AG04449 (cell line): ENCODE data around the gene DIS3L2.

Source experiments
- CTCF ChIA-PET: fragments of 350-600 bp; formaldehyde crosslinking; extraction: SDS; loops from one replicate; lab custom pipeline; 2021; ENCODE audit warnings: antibody characterized with exemption; lab: Yijun Ruan, JAX
- POLR2A ChIA-PET: fragments of 400-600, 350-600 bp; formaldehyde crosslinking; extraction: SDS; loops from one replicate; lab custom pipeline; 2020; ENCODE audit warnings: antibody characterized with exemption, inconsistent platforms; lab: Yijun Ruan, JAX
- DNase-seq: peaks from one replicate; pipeline ENCODE4 v3.0.0-alpha.2; 2010; ENCODE audit warnings: low read depth, low spot score
- H3K4me3 ChIP-seq: 2 replicates; pipeline ENCODE4 v1.5.1; 2011; ENCODE audit warnings: low read depth, mild to moderate bottlenecking, control low read depth, low read length
- TF ChIP-seq, protein P1 (sequence below): IDR thresholded peaks from one replicate; pipeline ENCODE4 v1.5.1; 2011; ENCODE audit warnings: mild to moderate bottlenecking, moderate library complexity, low read length, control low read depth, inconsistent platforms; ENCODE audit not compliant: insufficient read depth; ENCODE audit errors: missing control alignments

DIS3L2 gene

DNA sequence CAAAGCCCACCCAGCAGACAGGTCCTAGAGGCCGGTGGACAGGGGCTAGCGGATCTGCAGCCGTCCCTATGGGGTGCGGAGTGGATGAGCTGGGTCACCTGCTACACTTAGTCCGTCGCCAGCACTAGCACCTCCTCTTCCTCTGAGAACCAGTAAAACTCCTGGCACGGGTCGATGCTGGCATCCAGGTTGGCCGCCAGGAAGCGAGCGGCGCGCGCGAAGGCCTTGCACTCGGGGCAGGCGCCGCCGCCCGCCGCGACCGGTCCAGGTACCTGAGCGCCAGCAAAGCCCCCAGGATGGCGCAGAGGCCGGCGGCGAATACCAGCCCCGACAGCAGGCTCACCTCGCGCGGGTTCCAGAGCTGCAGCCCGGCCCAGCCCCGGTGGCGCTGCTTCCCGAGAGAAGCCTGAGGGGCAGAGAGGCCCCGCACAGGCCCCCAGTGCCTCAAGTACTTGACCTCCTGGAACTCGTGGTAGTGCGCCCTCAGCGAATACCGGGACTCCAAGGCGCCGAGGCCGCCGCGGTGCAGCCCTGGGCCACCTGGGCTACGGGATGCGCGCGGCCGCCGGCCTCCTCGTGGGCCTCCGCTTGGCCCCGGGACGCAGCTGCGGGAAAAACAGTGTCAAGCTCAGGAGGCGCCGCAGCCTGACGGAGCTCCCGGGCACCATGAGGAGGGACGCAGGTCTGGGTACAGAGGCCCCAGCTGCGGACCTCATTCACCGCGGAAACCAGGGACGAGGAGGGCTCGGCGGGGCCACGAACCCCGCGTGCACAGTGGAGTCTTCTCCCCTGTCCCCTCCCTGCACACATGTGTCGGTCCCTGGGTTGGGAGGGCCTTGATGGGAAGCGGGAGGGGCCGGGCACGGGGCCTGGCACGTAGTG, 389.5 kb downstream of the DIS3L2 start:
- TF ChIP-seq, protein P1, sequence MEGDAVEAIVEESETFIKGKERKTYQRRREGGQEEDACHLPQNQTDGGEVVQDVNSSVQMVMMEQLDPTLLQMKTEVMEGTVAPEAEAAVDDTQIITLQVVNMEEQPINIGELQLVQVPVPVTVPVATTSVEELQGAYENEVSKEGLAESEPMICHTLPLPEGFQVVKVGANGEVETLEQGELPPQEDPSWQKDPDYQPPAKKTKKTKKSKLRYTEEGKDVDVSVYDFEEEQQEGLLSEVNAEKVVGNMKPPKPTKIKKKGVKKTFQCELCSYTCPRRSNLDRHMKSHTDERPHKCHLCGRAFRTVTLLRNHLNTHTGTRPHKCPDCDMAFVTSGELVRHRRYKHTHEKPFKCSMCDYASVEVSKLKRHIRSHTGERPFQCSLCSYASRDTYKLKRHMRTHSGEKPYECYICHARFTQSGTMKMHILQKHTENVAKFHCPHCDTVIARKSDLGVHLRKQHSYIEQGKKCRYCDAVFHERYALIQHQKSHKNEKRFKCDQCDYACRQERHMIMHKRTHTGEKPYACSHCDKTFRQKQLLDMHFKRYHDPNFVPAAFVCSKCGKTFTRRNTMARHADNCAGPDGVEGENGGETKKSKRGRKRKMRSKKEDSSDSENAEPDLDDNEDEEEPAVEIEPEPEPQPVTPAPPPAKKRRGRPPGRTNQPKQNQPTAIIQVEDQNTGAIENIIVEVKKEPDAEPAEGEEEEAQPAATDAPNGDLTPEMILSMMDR: no peak
- ChIA-PET CTCF (interaction anchor here (1.0 kb wide), 1 partner anchor 11 kb away, joined by 3 read pairs; no protein-coding TSS in a partner anchor), POLR2A (no interaction called here)
- no peak overlapping the region for H3K4me3 ChIP-seq
- DNase-seq: no peak

DNA sequence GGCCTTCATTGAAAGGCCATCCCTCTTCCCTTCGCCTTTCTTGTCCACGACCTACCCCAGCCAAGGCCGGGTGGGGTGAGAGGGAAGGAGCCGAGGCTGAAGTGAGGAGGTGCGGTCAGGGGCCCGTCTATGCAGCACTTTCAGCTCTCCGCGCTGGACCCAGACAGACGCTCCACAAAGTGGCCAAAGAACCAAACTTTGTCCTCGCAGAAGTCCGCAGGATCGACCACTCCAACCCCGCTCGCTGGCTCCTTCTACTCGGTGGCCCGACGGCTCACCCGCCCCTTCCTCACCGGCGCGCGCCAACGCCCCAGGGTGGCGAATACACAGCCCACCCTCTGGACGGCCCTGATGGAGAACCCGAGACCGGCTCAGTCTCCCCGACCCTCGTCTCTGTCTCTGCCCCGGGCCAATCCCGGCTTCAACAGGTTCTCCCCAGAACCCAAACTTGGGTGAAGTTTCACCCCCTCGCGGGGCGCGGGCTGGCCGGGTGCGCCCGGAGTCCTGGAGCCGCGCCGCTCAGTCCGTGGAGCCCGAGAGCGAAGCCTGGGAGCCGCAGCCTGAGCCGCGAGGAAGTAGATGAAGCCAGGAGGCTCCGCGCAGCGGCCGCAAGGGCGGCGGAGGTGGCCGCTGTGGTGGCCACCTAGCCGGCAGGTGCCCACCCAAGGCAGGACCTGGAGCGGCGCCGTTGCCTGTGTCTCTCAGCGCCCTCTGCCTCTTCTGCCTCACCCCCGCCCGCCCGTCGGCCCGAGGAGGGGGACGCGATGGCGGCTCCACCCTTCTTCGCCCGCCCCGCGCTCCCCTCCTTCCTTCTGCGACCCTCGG, 390.4 kb downstream of the DIS3L2 start:
- ChIA-PET POLR2A (no interaction called here), CTCF (no interaction called here)
- TF ChIP-seq, protein P1: no peak
- DNase-seq: no peak
- no peak overlapping the region for H3K4me3 ChIP-seq

DNA sequence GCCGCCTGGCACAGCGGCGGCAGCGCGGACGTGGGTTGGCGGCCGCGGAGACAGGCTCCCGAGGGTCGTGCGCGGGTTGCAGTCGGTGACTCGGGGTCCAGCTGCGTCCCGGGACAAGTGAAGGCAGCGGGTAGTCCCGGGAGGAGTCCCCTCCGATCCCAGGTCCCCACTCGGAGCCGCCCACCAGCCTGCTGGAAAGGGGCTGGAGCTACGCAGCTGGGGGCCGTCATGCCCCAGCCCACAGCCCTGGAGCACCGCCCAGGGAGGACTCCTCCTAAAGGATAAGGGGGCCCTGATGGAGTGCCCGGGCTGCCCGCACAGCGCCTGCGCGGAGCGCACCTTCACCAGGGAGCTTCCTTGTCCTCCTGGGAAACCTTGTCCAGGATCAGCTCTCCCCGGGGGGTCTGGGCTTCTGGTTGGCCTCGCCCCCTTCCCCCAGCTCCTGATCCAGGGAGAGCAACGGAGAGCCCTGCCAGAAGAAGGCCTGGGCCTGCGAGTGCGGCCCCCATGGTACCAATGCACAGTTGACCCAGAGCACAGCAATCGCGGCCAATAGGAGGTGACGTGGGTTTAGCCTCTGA, 391.1 kb downstream of the DIS3L2 start:
- DNase-seq: no peak

DNA sequence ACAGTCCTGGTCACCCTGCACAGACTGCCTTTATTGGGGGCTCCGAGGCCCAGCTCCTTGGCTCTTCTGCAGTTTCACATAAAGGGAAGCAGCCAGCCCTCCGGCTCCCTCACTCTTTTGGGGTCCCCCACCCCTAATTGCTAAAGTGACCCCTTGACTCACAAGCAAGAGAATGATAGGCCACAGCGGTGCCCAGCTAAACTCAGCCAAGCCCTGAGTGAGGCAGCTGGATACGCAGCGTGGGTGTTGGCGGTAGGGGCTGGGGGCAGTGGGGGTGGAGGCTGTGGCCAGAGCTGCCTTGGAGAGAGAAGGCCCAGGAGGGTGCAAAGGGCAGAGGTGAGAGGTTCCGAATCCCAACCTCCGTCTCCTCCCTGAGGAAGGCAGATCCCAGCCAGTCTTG, 391.6 kb downstream of the DIS3L2 start:
- POLR2A ChIA-PET: no interaction called here
- CTCF ChIA-PET: no interaction called here
- no peak for DNase-seq
- TF ChIP-seq, protein P1: no peak
- H3K4me3 ChIP-seq: no peak overlapping the region

More for the DNA sequence above, 391.1 kb downstream of the DIS3L2 start:
- ChIA-PET POLR2A (no interaction called here), CTCF (no interaction called here)
- TF ChIP-seq, protein P1: no peak
- no peak overlapping the region for H3K4me3 ChIP-seq

DNA sequence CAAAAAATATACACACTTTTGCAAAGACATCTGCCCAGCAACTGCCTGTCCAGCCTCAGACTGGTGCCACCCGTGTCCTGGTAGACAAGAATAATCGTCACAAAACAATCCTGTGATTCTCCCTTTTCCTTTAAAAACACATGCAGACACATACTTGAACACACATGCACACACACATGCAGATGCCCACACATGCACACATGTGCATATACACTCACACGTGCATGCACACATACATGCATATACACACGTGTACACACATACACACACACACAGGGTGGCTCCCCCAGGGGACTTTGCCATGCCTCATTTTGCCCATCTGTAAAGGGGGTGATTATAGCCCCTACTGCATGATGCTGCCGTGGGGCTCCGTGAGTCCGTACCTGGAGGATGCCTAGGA, 392.1 kb downstream of the DIS3L2 start:
- DNase-seq: no peak
- no peak overlapping the region for H3K4me3 ChIP-seq
- CTCF ChIA-PET: no interaction called here
- TF ChIP-seq, protein P1: no peak
- POLR2A ChIA-PET: no interaction called here
